ENCODE measurements around the gene HECTD4.

GRCh38 chr12:112153181-112153892, 228.9 kb downstream of the HECTD4 start:
- TF ChIP-seq CTCF (conservative IDR thresholded peaks at IDR 0.05; ENCODE audit: low read length) (no peak), EZH2phosphoT487 (IDR thresholded peaks at IDR 0.05; ENCODE audit: borderline replicate concordance, low read depth, low read length) (no peak)
